Measurements from ENCODE around the gene ATXN7L1. TPM values are rescaled to one million over a fixed set of nuclear protein-coding genes. Genes with fewer than 3 reads are reported as not detected.
A peak's percentile ranks its signal among the peaks of the same experiment; 100 is the strongest.

Gene ATXN7L1
- polyA plus RNA-seq, 1 experiment: 5.5 TPM

GRCh38 chr7:105796365-105796764, 80.0 kb downstream of the ATXN7L1 start:
- ChIA-PET CTCF (interaction anchor here (1.0 kb wide), 2 partner anchors 35 to 747 kb away, joined by 3 to 6 read pairs; no protein-coding TSS in a partner anchor), POLR2A (interaction anchor here (0.7 kb wide), 1 partner anchor 34 kb away, joined by 4 read pairs; no protein-coding TSS in a partner anchor)
- Histone ChIP-seq H3K27me3 (ENCODE audit: control insufficient read depth, insufficient read depth, low read length) (no peaks in the 10 kb centered on the region), H3K9me3 (ENCODE audit: control insufficient read depth, insufficient read depth, low read length) (no peaks in the 10 kb centered on the region), H3K27ac (ENCODE audit: low read depth, low read length) (no peak overlapping the region), H3K4me3 (ENCODE audit: low read depth, low read length) (no peak overlapping the region)
- no peak for TF ChIP-seq CTCF (IDR thresholded peaks at IDR 0.05; ENCODE audit: low read depth, low read length)
- no peak for DNase-seq (ENCODE audit: low read depth, low spot score)

- POLR2A ChIA-PET: interaction anchor here (0.6 to 1.2 kb wide), 4 partner anchors 9 to 35 kb away, joined by 3 to 6 read pairs (median 4); no protein-coding TSS in a partner anchor
- H3K4me3 ChIP-seq (ENCODE audit: low read depth, low read length): no peak overlapping the region
- H3K27me3 ChIP-seq (ENCODE audit: control insufficient read depth, insufficient read depth, low read length): no peaks in the 10 kb centered on the region
- DNase-seq (ENCODE audit: low read depth, low spot score): peak; percentile 63
- CTCF ChIA-PET: interaction anchor here (1.0 kb wide), 1 partner anchor 748 kb away, joined by 6 read pairs; no protein-coding TSS in a partner anchor
- H3K27ac ChIP-seq (ENCODE audit: low read depth, low read length): peak overlapping the region; percentile 53
- H3K9me3 ChIP-seq (ENCODE audit: control insufficient read depth, insufficient read depth, low read length): no peaks in the 10 kb centered on the region
- no peak for TF ChIP-seq CTCF (IDR thresholded peaks at IDR 0.05; ENCODE audit: low read depth, low read length)
These were observed 81.4 kb downstream of the ATXN7L1 start for GRCh38 chr7:105794741-105795729.

- CTCF ChIA-PET: no interaction called here
- POLR2A ChIA-PET: no interaction called here
These were observed 83.7 kb downstream of the ATXN7L1 start for GRCh38 chr7:105792488-105793370.

GRCh38 chr7:105791926-105792325, 84.5 kb downstream of the ATXN7L1 start:
- no peaks in the 10 kb centered on the region; the same call in 1 of the 2 replicates for H3K9me3 ChIP-seq (ENCODE audit: control insufficient read depth, insufficient read depth, low read length)
- TF ChIP-seq CTCF (IDR thresholded peaks at IDR 0.05; ENCODE audit: low read depth, low read length): no peak
- POLR2A ChIA-PET: no interaction called here
- CTCF ChIA-PET: no interaction called here
- no peak for DNase-seq (ENCODE audit: low read depth, low spot score)
- no peak overlapping the region for H3K27ac ChIP-seq (ENCODE audit: low read depth, low read length)
- H3K4me3 ChIP-seq (ENCODE audit: low read depth, low read length): no peak overlapping the region
- H3K27me3 ChIP-seq (ENCODE audit: control insufficient read depth, insufficient read depth, low read length): no peaks in the 10 kb centered on the region

More at GRCh38 chr7:105792488-105793370, 83.7 kb downstream of the ATXN7L1 start:
- no peak for TF ChIP-seq CTCF (IDR thresholded peaks at IDR 0.05; ENCODE audit: low read depth, low read length)
- no peak for DNase-seq (ENCODE audit: low read depth, low spot score)
- Histone ChIP-seq H3K4me3 (ENCODE audit: low read depth, low read length) (no peak overlapping the region), H3K9me3 (ENCODE audit: control insufficient read depth, insufficient read depth, low read length) (no peaks in the 10 kb centered on the region; the same call in 1 of the 2 replicates), H3K27ac (ENCODE audit: low read depth, low read length) (no peak overlapping the region), H3K27me3 (ENCODE audit: control insufficient read depth, insufficient read depth, low read length) (no peaks in the 10 kb centered on the region)
